ENCODE data around the gene KEAP1.

KEAP1 gene

GRCh38 chr19:10508036-10508435, 4.9 kb upstream of the KEAP1 start:
- TF ChIP-seq, protein P1, sequence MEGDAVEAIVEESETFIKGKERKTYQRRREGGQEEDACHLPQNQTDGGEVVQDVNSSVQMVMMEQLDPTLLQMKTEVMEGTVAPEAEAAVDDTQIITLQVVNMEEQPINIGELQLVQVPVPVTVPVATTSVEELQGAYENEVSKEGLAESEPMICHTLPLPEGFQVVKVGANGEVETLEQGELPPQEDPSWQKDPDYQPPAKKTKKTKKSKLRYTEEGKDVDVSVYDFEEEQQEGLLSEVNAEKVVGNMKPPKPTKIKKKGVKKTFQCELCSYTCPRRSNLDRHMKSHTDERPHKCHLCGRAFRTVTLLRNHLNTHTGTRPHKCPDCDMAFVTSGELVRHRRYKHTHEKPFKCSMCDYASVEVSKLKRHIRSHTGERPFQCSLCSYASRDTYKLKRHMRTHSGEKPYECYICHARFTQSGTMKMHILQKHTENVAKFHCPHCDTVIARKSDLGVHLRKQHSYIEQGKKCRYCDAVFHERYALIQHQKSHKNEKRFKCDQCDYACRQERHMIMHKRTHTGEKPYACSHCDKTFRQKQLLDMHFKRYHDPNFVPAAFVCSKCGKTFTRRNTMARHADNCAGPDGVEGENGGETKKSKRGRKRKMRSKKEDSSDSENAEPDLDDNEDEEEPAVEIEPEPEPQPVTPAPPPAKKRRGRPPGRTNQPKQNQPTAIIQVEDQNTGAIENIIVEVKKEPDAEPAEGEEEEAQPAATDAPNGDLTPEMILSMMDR (IDR thresholded peaks at IDR 0.05; ENCODE audit: low read depth, low read length) = no peak
- DNase-seq = no peak
- H3K36me3 ChIP-seq = 0 out of 2 replicates have a peak, but pooled peaks cover under 1% of the 10 kb centered on the region
- no peak overlapping the region for H3K27ac ChIP-seq
- H3K9me3 ChIP-seq (ENCODE audit: severe bottlenecking) = peaks cover 3% of the 10 kb centered on the region
- H3K4me3 ChIP-seq (ENCODE audit: low read depth, low read length) = no peak overlapping the region
- H3K27me3 ChIP-seq (ENCODE audit: insufficient read depth, low read depth, severe bottlenecking) = no peaks in the 10 kb centered on the region

GRCh38 chr19:10505583-10506229, 2.5 kb upstream of the KEAP1 start:
- H3K4me3 ChIP-seq (ENCODE audit: low read depth, low read length) = no peak overlapping the region
- DNase-seq = peak; percentile 73
- TF ChIP-seq, protein P1 (IDR thresholded peaks at IDR 0.05; ENCODE audit: low read depth, low read length) = peak; percentile 71
- H3K36me3 ChIP-seq = peaks cover 20% of the 10 kb centered on the region
- no peak overlapping the region for H3K27ac ChIP-seq
- peaks cover 3% of the 10 kb centered on the region for H3K9me3 ChIP-seq (ENCODE audit: severe bottlenecking)
- H3K27me3 ChIP-seq (ENCODE audit: insufficient read depth, low read depth, severe bottlenecking) = no peaks in the 10 kb centered on the region

- TF ChIP-seq, protein P1 (IDR thresholded peaks at IDR 0.05; ENCODE audit: low read depth, low read length) = no peak
- Histone ChIP-seq H3K36me3 (peaks cover 50% of the 10 kb centered on the region), H3K9me3 (ENCODE audit: severe bottlenecking) (peaks cover 3% of the 10 kb centered on the region), H3K4me3 (ENCODE audit: low read depth, low read length) (peak overlapping the region; percentile 86), H3K27ac (peak overlapping the region; percentile 99), H3K27me3 (ENCODE audit: insufficient read depth, low read depth, severe bottlenecking) (no peaks in the 10 kb centered on the region)
- peak; percentile 97 for DNase-seq
Measured at GRCh38 chr19:10502524-10503001, 593 bp downstream of the KEAP1 start.

DNA sequence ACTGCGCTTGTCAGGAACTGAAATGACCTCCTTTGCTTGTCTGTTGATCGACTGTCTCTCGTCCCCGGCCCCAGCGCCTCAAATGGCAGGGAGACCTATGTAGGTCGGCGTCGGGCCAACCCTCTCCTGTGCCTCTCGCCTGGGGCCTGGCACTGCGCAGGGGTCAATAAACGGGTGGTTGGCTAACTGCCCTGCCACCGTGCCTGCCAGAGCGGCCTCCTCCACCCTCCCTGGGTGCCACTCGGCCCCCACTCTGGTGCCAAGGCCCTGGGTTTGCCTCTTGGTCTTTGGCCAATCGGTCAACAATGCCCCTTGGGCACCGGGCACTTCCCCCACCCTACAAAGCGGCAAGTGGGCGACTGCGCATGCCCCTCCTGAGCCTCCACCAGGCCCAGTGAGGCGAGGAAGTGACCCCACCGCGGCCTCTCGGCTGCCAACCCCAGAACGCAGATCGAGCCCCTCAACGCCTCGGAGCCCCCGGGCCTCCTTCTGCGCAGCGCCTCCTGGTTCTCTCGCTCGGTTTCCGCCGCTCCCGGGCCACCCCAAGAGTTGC, 1.1 kb downstream of the KEAP1 start:
- peaks cover 3% of the 10 kb centered on the region for H3K9me3 ChIP-seq (ENCODE audit: severe bottlenecking)
- peaks cover 56% of the 10 kb centered on the region for H3K36me3 ChIP-seq
- TF ChIP-seq, protein P1 (IDR thresholded peaks at IDR 0.05; ENCODE audit: low read depth, low read length) = no peak
- H3K27me3 ChIP-seq (ENCODE audit: insufficient read depth, low read depth, severe bottlenecking) = no peaks in the 10 kb centered on the region
- H3K27ac ChIP-seq = peak overlapping the region; percentile 99
- DNase-seq = peak; percentile 57
- peak overlapping the region; percentile 73 for H3K4me3 ChIP-seq (ENCODE audit: low read depth, low read length)

DNA sequence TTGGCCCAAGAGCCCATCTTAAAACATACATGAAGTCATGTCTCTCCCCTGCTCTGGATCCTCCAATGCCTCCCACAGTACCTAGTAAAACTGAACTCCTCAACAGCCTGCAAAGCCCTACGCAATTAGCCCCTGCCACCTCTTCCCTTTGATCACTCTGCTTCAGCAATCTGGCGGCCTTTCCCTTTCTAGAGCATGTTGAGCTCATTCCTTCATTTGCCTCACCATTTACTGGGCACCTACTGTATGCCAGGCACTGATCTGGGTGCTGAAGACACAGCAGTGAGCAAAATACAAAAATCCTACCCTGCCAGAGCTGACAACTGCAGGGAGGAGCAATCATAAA, 2.9 kb downstream of the KEAP1 start:
- no peak overlapping the region for H3K4me3 ChIP-seq (ENCODE audit: low read depth, low read length)
- no peak for DNase-seq
- no peaks in the 10 kb centered on the region for H3K27me3 ChIP-seq (ENCODE audit: insufficient read depth, low read depth, severe bottlenecking)
- H3K9me3 ChIP-seq (ENCODE audit: severe bottlenecking) = peaks cover 3% of the 10 kb centered on the region
- TF ChIP-seq, protein P1 (IDR thresholded peaks at IDR 0.05; ENCODE audit: low read depth, low read length) = no peak
- H3K27ac ChIP-seq = no peak overlapping the region
- H3K36me3 ChIP-seq = peaks cover 74% of the 10 kb centered on the region

Measured in WERI-Rb-1 (cell line).